Measurements from ENCODE around the gene FBXW4. TPM values are rescaled to one million over a fixed set of nuclear protein-coding genes. Genes with fewer than 3 reads are reported as not detected.

The FBXW4 gene
- total RNA-seq, 1 donor from 2014 or later, result 33.4 TPM

- H3K27ac Mint-ChIP-seq (ENCODE audit: unreplicated experiment), result no peak overlapping the region
- no peaks in the 10 kb centered on the region for H3K9me3 Mint-ChIP-seq
- no peak overlapping the region for H3K4me3 Mint-ChIP-seq
- no peak for DNase-seq (ENCODE audit: low read depth, low spot score)
- peaks cover 13% of the 10 kb centered on the region for H3K4me1 Mint-ChIP-seq
- TF ChIP-seq, protein P1, sequence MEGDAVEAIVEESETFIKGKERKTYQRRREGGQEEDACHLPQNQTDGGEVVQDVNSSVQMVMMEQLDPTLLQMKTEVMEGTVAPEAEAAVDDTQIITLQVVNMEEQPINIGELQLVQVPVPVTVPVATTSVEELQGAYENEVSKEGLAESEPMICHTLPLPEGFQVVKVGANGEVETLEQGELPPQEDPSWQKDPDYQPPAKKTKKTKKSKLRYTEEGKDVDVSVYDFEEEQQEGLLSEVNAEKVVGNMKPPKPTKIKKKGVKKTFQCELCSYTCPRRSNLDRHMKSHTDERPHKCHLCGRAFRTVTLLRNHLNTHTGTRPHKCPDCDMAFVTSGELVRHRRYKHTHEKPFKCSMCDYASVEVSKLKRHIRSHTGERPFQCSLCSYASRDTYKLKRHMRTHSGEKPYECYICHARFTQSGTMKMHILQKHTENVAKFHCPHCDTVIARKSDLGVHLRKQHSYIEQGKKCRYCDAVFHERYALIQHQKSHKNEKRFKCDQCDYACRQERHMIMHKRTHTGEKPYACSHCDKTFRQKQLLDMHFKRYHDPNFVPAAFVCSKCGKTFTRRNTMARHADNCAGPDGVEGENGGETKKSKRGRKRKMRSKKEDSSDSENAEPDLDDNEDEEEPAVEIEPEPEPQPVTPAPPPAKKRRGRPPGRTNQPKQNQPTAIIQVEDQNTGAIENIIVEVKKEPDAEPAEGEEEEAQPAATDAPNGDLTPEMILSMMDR (conservative IDR thresholded peaks at IDR 0.05), result no peak
- no peaks in the 10 kb centered on the region for H3K36me3 Mint-ChIP-seq (ENCODE audit: low read depth)
- no peaks in the 10 kb centered on the region for H3K27me3 Mint-ChIP-seq (ENCODE audit: low read depth)
Measured at GRCh38 chr10:101690461-101690860, 4.5 kb downstream of the FBXW4 start.

- H3K27me3 Mint-ChIP-seq (ENCODE audit: low read depth), result no peaks in the 10 kb centered on the region
- H3K27ac Mint-ChIP-seq (ENCODE audit: unreplicated experiment), result no peak overlapping the region
- no peaks in the 10 kb centered on the region for H3K9me3 Mint-ChIP-seq
- TF ChIP-seq, protein P1 (conservative IDR thresholded peaks at IDR 0.05), result no peak
- H3K4me3 Mint-ChIP-seq, result no peak overlapping the region
- no peak for DNase-seq (ENCODE audit: low read depth, low spot score)
- H3K36me3 Mint-ChIP-seq (ENCODE audit: low read depth), result peaks cover 2% of the 10 kb centered on the region
- H3K4me1 Mint-ChIP-seq, result peaks cover 25% of the 10 kb centered on the region
Measured at GRCh38 chr10:101687071-101687658, 7.8 kb downstream of the FBXW4 start.

- Mint-ChIP-seq H3K36me3 (ENCODE audit: low read depth) (peaks cover 2% of the 10 kb centered on the region), H3K27ac (ENCODE audit: unreplicated experiment) (no peak overlapping the region), H3K27me3 (ENCODE audit: low read depth) (no peaks in the 10 kb centered on the region), H3K4me1 (peaks cover 26% of the 10 kb centered on the region), H3K9me3 (no peaks in the 10 kb centered on the region), H3K4me3 (no peak overlapping the region)
- no peak for DNase-seq (ENCODE audit: low read depth, low spot score)
- TF ChIP-seq, protein P1 (conservative IDR thresholded peaks at IDR 0.05), result no peak
Measured at GRCh38 chr10:101686133-101686925, 8.6 kb downstream of the FBXW4 start.

DNA sequence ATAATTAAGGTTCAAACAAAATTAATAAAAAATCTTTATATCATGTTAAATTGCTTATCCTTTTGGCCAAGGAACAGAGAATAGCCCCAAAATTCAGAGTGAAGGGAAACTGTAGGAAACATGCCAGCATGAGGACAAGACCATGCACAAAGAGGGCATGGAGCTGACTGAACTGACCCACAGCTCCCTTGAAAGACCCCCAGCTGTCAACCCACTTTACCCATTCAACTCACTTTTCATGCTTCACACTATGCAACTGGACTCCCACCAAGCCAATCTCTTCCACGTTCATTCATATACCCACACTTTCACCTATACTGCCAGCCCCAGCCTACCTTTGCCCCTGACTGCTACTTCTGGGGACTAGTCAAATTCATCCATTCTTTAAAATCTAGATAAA is 10.2 kb downstream of the FBXW4 start:
- Mint-ChIP-seq H3K4me3 (no peak overlapping the region), H3K27ac (ENCODE audit: unreplicated experiment) (no peak overlapping the region), H3K27me3 (ENCODE audit: low read depth) (no peaks in the 10 kb centered on the region), H3K4me1 (peaks cover 21% of the 10 kb centered on the region), H3K36me3 (ENCODE audit: low read depth) (peaks cover 2% of the 10 kb centered on the region), H3K9me3 (no peaks in the 10 kb centered on the region)
- no peak for DNase-seq (ENCODE audit: low read depth, low spot score)
- TF ChIP-seq, protein P1 (conservative IDR thresholded peaks at IDR 0.05), result no peak

DNA sequence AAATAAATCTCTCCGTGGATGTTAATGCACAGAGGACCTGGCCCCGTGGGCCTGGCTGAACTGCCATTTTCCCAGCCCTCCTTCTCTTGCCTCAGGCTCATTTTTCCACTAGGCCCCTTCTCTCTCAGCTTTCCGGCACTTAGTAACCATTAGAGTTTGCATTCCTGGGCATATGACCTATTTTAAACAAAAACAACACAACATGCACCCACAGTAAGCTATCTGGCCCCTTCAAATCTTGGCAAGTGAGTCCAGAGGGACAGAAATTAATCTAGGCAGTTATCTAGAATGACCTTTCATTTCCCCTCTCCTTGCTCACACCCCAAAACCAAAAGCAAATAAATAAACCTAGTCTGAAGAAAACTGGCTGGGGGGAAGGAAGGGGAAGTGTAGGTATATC is 11.7 kb downstream of the FBXW4 start:
- peaks cover 21% of the 10 kb centered on the region for H3K4me1 Mint-ChIP-seq
- DNase-seq (ENCODE audit: low read depth, low spot score), result no peak
- no peaks in the 10 kb centered on the region for H3K9me3 Mint-ChIP-seq
- peaks cover 2% of the 10 kb centered on the region for H3K36me3 Mint-ChIP-seq (ENCODE audit: low read depth)
- H3K4me3 Mint-ChIP-seq, result no peak overlapping the region
- no peaks in the 10 kb centered on the region for H3K27me3 Mint-ChIP-seq (ENCODE audit: low read depth)
- TF ChIP-seq, protein P1 (conservative IDR thresholded peaks at IDR 0.05), result no peak
- H3K27ac Mint-ChIP-seq (ENCODE audit: unreplicated experiment), result no peak overlapping the region
